HL-60 (cell line): ENCODE results near the gene LHFPL6.

Source experiments
- DNase-seq, 2 experiments: peaks; one replicate each; pipeline ENCODE4 v3.0.0-alpha.2; 2010 to 2020; ENCODE audit warnings: low read depth in 1 of 2, low spot score in 1 of 2
- H3K27ac ChIP-seq: fragments of 250-450 bp; sonication (Bioruptor Pico); replicated peaks from 2 replicates; pipeline ENCODE4 v1.5.1; 2020; ENCODE audit warnings: mild to moderate bottlenecking, moderate library complexity
- H3K27me3 ChIP-seq: fragments of 250-450 bp; sonication (Bioruptor Pico); 2 replicates; pipeline ENCODE4 v1.5.1; 2021; ENCODE audit warnings: mild to moderate bottlenecking, moderate library complexity; ENCODE audit not compliant: insufficient read depth, poor library complexity, severe bottlenecking
- H3K4me3 ChIP-seq: replicated peaks from 2 replicates; pipeline ENCODE4 v1.5.1; 2011; ENCODE audit warnings: mild to moderate bottlenecking, control low read depth, low read length; ENCODE audit not compliant: insufficient read depth
- CTCF ChIP-seq: IDR thresholded peaks from one replicate; pipeline ENCODE4 v1.5.1; 2011; ENCODE audit warnings: low read length, control low read depth, inconsistent platforms; ENCODE audit not compliant: insufficient read depth
- GABPA ChIP-seq: IDR thresholded peaks from 2 replicates; pipeline ENCODE4 v1.6.1; 2012; ENCODE audit warnings: low read depth
- POLR2AphosphoS5 ChIP-seq: IDR thresholded peaks from 2 replicates; pipeline ENCODE4 v1.6.1; 2012; ENCODE audit warnings: low read depth
- SPI1 ChIP-seq: IDR thresholded peaks from 2 replicates; pipeline ENCODE4 v1.6.1; 2012; ENCODE audit warnings: low read depth, mild to moderate bottlenecking, borderline replicate concordance
- TF ChIP-seq, protein P1 (sequence below): IDR thresholded peaks from 2 replicates; pipeline ENCODE4 v1.6.1; 2012; ENCODE audit warnings: low read depth; ENCODE audit not compliant: insufficient replicate concordance

LHFPL6 gene

DNA sequence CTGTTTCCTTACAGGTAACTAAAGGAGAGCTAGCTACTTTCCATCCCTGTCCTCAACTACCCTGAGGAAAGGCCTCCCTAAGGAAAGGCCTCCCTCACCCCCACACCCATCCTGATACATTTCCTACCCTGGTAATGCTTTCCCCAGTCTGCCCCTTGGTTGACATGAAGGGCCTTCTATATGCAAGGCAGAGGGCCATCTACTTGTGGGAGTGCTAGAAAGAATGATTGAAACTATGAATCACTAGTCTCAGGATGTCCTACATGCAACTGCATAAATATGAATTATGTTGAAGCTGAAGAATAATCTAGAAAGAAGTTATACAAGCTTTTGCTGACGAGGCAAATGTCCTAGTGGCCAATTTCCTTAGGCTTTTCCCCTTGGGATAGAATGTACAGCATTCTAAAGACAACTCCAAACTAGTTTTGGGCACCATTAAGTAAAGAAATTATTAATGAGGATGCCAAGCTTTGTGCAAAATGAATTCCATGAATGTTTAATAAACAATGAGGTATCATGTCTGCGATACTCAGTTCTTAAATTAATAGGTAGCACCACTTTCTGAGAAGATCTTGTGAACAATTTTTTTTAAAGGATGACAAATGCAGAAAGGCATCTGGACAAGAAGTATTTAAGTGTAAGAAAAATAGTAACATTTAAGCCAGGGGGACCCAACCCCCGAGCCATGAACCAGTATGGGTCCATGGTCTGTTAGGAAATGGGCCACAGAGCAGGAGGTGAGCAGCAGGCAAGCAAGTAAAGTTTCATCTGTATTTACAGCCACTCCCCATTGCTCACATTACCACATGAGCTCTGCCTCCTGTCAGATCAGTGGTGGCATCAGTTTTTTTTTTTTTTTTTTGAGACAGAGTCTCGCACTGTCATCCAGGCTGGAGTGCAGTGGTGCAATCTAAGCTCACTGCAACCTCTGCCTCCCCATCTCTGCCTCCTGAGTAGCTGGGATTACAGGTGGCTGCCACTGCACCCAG lies 223.0 kb downstream of the LHFPL6 start:
- H3K4me3 ChIP-seq = no peak overlapping the region
- no peak for DNase-seq
- peaks cover 2% of the 10 kb centered on the region for H3K27me3 ChIP-seq
- TF ChIP-seq GABPA = no peak
- no peak for TF ChIP-seq POLR2AphosphoS5
- TF ChIP-seq CTCF = no peak
- no peak for TF ChIP-seq SPI1
- TF ChIP-seq, protein P1, sequence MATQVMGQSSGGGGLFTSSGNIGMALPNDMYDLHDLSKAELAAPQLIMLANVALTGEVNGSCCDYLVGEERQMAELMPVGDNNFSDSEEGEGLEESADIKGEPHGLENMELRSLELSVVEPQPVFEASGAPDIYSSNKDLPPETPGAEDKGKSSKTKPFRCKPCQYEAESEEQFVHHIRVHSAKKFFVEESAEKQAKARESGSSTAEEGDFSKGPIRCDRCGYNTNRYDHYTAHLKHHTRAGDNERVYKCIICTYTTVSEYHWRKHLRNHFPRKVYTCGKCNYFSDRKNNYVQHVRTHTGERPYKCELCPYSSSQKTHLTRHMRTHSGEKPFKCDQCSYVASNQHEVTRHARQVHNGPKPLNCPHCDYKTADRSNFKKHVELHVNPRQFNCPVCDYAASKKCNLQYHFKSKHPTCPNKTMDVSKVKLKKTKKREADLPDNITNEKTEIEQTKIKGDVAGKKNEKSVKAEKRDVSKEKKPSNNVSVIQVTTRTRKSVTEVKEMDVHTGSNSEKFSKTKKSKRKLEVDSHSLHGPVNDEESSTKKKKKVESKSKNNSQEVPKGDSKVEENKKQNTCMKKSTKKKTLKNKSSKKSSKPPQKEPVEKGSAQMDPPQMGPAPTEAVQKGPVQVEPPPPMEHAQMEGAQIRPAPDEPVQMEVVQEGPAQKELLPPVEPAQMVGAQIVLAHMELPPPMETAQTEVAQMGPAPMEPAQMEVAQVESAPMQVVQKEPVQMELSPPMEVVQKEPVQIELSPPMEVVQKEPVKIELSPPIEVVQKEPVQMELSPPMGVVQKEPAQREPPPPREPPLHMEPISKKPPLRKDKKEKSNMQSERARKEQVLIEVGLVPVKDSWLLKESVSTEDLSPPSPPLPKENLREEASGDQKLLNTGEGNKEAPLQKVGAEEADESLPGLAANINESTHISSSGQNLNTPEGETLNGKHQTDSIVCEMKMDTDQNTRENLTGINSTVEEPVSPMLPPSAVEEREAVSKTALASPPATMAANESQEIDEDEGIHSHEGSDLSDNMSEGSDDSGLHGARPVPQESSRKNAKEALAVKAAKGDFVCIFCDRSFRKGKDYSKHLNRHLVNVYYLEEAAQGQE = no peak
- no peak overlapping the region for H3K27ac ChIP-seq

DNA sequence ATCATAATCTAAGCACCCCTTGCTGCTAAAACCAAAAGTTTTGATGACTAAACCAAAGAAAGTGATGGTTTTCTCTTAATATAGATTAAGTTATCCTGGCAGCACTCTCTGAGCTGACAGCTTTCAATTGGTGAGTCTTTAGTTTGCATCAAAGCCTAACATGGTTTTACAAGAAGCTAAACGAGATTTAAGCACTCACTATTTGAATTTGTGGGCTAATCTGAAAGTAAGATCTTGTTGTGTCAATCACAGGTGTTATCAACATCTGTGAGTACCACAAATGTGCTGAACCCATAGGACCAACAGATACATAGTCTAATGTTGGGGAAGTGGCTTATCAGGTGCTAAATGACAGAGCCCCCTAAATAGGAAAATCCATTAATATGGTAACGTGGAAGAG lies 223.9 kb downstream of the LHFPL6 start:
- H3K27ac ChIP-seq = no peak overlapping the region
- TF ChIP-seq, protein P1 = no peak
- TF ChIP-seq SPI1 (no peak), POLR2AphosphoS5 (no peak), GABPA (no peak), CTCF (no peak)
- H3K4me3 ChIP-seq = no peak overlapping the region
- peaks cover 2% of the 10 kb centered on the region for H3K27me3 ChIP-seq
- DNase-seq = no peak

DNA sequence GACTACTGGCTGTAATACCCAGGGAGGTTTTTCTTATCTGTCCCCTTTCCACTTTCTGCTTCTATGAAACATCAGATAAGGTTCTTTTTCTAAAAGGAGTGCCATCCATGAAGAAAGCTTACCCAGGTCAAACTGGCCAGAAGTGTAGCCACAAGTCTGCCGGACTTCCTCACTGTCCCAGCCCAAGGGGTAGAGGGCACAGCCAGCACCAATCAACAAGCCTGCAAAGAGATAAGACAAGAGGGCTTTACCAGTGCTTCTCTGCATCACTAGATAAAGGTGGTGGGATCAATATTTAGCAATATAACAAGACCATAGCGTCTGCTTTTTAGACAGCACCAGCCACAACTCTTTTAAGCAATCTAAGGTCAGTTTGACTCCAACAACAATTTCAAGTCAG lies 224.7 kb downstream of the LHFPL6 start:
- Histone ChIP-seq H3K27ac (no peak overlapping the region), H3K4me3 (no peak overlapping the region), H3K27me3 (peaks cover 2% of the 10 kb centered on the region)
- TF ChIP-seq, protein P1 = no peak
- TF ChIP-seq CTCF = no peak
- no peak for TF ChIP-seq SPI1
- no peak for TF ChIP-seq POLR2AphosphoS5
- no peak for TF ChIP-seq GABPA
- DNase-seq = no peak
